Measurements from ENCODE around the gene KMT2C. TPM values are rescaled to one million over a fixed set of nuclear protein-coding genes. Genes with fewer than 3 reads are reported as not detected.

KMT2C gene
- total and polyA plus RNA-seq, 10 of the 15 experiments (the other 5 are each of a cell fraction or from before 2014, with no cell fraction given), result 3.3 to 45.2 (median 19.2) TPM

DNA sequence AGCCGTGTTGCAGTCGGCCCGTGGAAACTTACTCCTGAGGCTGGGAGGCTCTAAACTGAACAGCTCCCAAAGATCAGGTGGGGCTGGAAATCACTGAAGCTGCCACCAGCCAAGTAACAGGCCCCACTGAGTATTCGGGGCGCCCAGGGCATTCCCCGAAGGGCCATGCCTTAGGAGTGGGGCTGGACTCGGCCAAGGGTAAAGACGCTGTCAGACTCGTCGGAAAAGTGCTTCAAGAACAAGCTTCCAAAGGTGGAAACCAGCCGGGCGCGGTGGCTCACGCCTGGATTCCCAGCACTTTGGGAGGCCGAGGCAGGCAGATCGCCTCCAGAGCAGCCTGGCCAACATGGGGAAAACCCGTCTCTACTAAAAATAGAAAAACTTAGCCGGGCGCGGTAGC is 307.6 kb downstream of the KMT2C start:
- no peak overlapping the region for H3K4me2 ChIP-seq (ENCODE audit: control insufficient read depth, insufficient read depth)
- H3K9ac ChIP-seq (ENCODE audit: control insufficient read depth, insufficient read depth, low read length), result no peak overlapping the region
- POLR2A ChIA-PET, result no interaction called here
- no peaks in the 10 kb centered on the region for H4K20me1 ChIP-seq (ENCODE audit: control insufficient read depth, insufficient read depth)
- TF ChIP-seq RBBP5 (conservative IDR thresholded peaks at IDR 0.05) (no peak), MYB (IDR thresholded peaks at IDR 0.05; ENCODE audit: borderline replicate concordance, low read depth, low read length) (no peak), KAT2A (conservative IDR thresholded peaks at IDR 0.05; ENCODE audit: control insufficient read depth, low read depth, low read length) (no peak), ETV6 (conservative IDR thresholded peaks at IDR 0.05 in 1 of 2, IDR thresholded peaks at IDR 0.05 in 1 of 2; ENCODE audit: borderline replicate concordance in 1 of 2, low read depth in 1 of 2) (no peak), HDAC2 (IDR thresholded peaks at IDR 0.05) (no peak), YY1 (IDR thresholded peaks at IDR 0.05; ENCODE audit: low read depth, low read length) (no peak), KDM1A (IDR thresholded peaks at IDR 0.05; ENCODE audit: borderline replicate concordance) (no peak), SUPT20H (IDR thresholded peaks at IDR 0.05; ENCODE audit: borderline replicate concordance, control insufficient read depth, low read depth, low read length) (no peak), NR2C2 (IDR thresholded peaks at IDR 0.05; ENCODE audit: borderline replicate concordance, control insufficient read depth, insufficient read length, low read depth) (no peak), SREBF2 (IDR thresholded peaks at IDR 0.05; ENCODE audit: low read length) (no peak), FOXK2 (IDR thresholded peaks at IDR 0.05) (no peak), TCF12 (IDR thresholded peaks at IDR 0.05; ENCODE audit: low read depth, low read length) (no peak)
- TF ChIP-seq, protein P1, sequence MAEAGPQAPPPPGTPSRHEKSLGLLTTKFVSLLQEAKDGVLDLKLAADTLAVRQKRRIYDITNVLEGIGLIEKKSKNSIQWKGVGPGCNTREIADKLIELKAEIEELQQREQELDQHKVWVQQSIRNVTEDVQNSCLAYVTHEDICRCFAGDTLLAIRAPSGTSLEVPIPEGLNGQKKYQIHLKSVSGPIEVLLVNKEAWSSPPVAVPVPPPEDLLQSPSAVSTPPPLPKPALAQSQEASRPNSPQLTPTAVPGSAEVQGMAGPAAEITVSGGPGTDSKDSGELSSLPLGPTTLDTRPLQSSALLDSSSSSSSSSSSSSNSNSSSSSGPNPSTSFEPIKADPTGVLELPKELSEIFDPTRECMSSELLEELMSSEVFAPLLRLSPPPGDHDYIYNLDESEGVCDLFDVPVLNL (IDR thresholded peaks at IDR 0.05; ENCODE audit: low read depth, low read length), result no peak
- FAIRE-seq, result no peak
- no peak for ATAC-seq
- intact Hi-C loops (cut with micrococcal nuclease; ENCODE audit: unreplicated experiment) (no loop called here), in situ Hi-C loops (cut with MboI) (no loop called here)
- no peaks in the 10 kb centered on the region for H3K9me3 ChIP-seq (replicated peaks; ENCODE audit: control insufficient read depth, insufficient read depth, low read length)
- no peaks in the 10 kb centered on the region for H3K27me3 ChIP-seq (replicated peaks in 1 of 2; ENCODE audit: control insufficient read depth in 2 of 2, insufficient read depth in 2 of 2, low read length in 1 of 2)
- no peak overlapping the region for H3K27ac ChIP-seq (ENCODE audit: control insufficient read depth, insufficient read depth)
- RAD21 ChIA-PET (ENCODE audit: unreplicated experiment), result no interaction called here
- DNase-seq (ENCODE audit: low read depth, low spot score), result no peak
- H3K79me2 ChIP-seq (ENCODE audit: control insufficient read depth, insufficient read depth, low read length), result no peaks in the 10 kb centered on the region
- no peak overlapping the region for H2AFZ ChIP-seq (ENCODE audit: control insufficient read depth, low read depth, low read length)
- CTCF ChIA-PET, result no interaction called here
- peaks cover 5 to 17% of the 10 kb centered on the region in 2 experiments; a peak in 3 of 4 replicates for H3K36me3 ChIP-seq (ENCODE audit: control insufficient read depth in 2 of 2, insufficient read depth in 2 of 2, low read length in 1 of 2)
- H3K4me3 ChIP-seq, result no peak overlapping the region
- WGBS (ENCODE audit: insufficient coverage, insufficient replicate concordance, low lambda C conversion rate, missing lambda C conversion rate), result 98% methylated on average over 20 of the region's 20 CpGs
- no TSS peak for BruUV-seq (replicated peaks)
- SMC1A ChIA-PET (ENCODE audit: uncharacterized antibody, unreplicated experiment), result no interaction called here
- no peaks in the 10 kb centered on the region for H3K4me1 ChIP-seq (ENCODE audit: control insufficient read depth, insufficient read depth, low read length)

Data from GM12878 (cell line).